Activated T-cell treated with anti-CD3 and anti-CD28 coated beads, Interleukin-2, amount 50 U/mL, for 24 hours (primary cell): ENCODE results near the gene GATD1.

ENCODE experiments used
- DNase-seq: peaks from one replicate; pipeline ENCODE4 v3.0.0-alpha.2; 2020
- H3K27ac Mint-ChIP-seq: 2 replicates; pipeline ENCODE4 v1.8.0; 2020; ENCODE audit warnings: mild to moderate bottlenecking, mixed read lengths
- H3K27me3 Mint-ChIP-seq: 2 replicates; pipeline ENCODE4 v1.8.0; 2020; ENCODE audit warnings: mixed read lengths
- H3K36me3 Mint-ChIP-seq: 2 replicates; pipeline ENCODE4 v1.8.0; 2020; ENCODE audit warnings: low read depth, mixed read lengths
- H3K4me1 Mint-ChIP-seq: 2 replicates; pipeline ENCODE4 v1.8.0; 2020; ENCODE audit warnings: low read depth, mixed read lengths
- H3K4me3 Mint-ChIP-seq: 2 replicates; pipeline ENCODE4 v1.8.0; 2020; ENCODE audit warnings: mild to moderate bottlenecking, moderate library complexity, mixed read lengths
- H3K9me3 Mint-ChIP-seq: 2 replicates; pipeline ENCODE4 v1.8.0; 2020; ENCODE audit warnings: mixed read lengths

Gene GATD1

GRCh38 chr11:782264-783174 is 5.2 kb upstream of the GATD1 start:
- H3K4me3 Mint-ChIP-seq: no peak overlapping the region
- no peaks in the 10 kb centered on the region for H3K27me3 Mint-ChIP-seq
- no peak overlapping the region for H3K27ac Mint-ChIP-seq
- H3K36me3 Mint-ChIP-seq: peaks cover 34% of the 10 kb centered on the region
- H3K9me3 Mint-ChIP-seq: no peaks in the 10 kb centered on the region
- peaks cover 14% of the 10 kb centered on the region for H3K4me1 Mint-ChIP-seq
- no peak for DNase-seq

- H3K4me3 Mint-ChIP-seq: peak overlapping the region; percentile 20
These were observed 2.8 kb upstream of the GATD1 start for GRCh38 chr11:779955-780532.

GRCh38 chr11:778976-779954 is 2.0 kb upstream of the GATD1 start:
- Mint-ChIP-seq H3K27ac (peak overlapping the region; percentile 33), H3K4me3 (peak overlapping the region; percentile 83), H3K4me1 (peaks cover 34% of the 10 kb centered on the region)

More at GRCh38 chr11:779955-780532, 2.8 kb upstream of the GATD1 start:
- DNase-seq: no peak
- H3K27ac Mint-ChIP-seq: no peak overlapping the region
- peaks cover 28% of the 10 kb centered on the region for H3K4me1 Mint-ChIP-seq
- H3K9me3 Mint-ChIP-seq: no peaks in the 10 kb centered on the region
- no peaks in the 10 kb centered on the region for H3K27me3 Mint-ChIP-seq
- peaks cover 45% of the 10 kb centered on the region for H3K36me3 Mint-ChIP-seq

GRCh38 chr11:776561-777287 is 563 bp downstream of the GATD1 start:
- Mint-ChIP-seq H3K4me3 (peak overlapping the region; percentile 91), H3K27ac (peak overlapping the region; percentile 91), H3K9me3 (no peaks in the 10 kb centered on the region), H3K36me3 (peaks cover 61% of the 10 kb centered on the region), H3K4me1 (peaks cover 34% of the 10 kb centered on the region), H3K27me3 (no peaks in the 10 kb centered on the region)
- no peak for DNase-seq

More at GRCh38 chr11:778976-779954, 2.0 kb upstream of the GATD1 start:
- no peak for DNase-seq
- H3K36me3 Mint-ChIP-seq: peaks cover 50% of the 10 kb centered on the region
- H3K27me3 Mint-ChIP-seq: no peaks in the 10 kb centered on the region
- H3K9me3 Mint-ChIP-seq: no peaks in the 10 kb centered on the region

GRCh38 chr11:776263-776560 is 1.1 kb downstream of the GATD1 start:
- Mint-ChIP-seq H3K4me1 (peaks cover 34% of the 10 kb centered on the region), H3K36me3 (peaks cover 63% of the 10 kb centered on the region), H3K27ac (peak overlapping the region; percentile 91), H3K27me3 (no peaks in the 10 kb centered on the region), H3K4me3 (peak overlapping the region; percentile 91), H3K9me3 (no peaks in the 10 kb centered on the region)
- no peak for DNase-seq

GRCh38 chr11:774873-775592 is 2.3 kb downstream of the GATD1 start:
- H3K4me3 Mint-ChIP-seq: peak overlapping the region; percentile 91
- no peak for DNase-seq
- H3K9me3 Mint-ChIP-seq: no peaks in the 10 kb centered on the region
- peaks cover 28% of the 10 kb centered on the region for H3K4me1 Mint-ChIP-seq
- no peaks in the 10 kb centered on the region for H3K27me3 Mint-ChIP-seq
- peak overlapping the region; percentile 71 for H3K27ac Mint-ChIP-seq
- H3K36me3 Mint-ChIP-seq: peaks cover 67% of the 10 kb centered on the region

- DNase-seq: no peak
- H3K4me1 Mint-ChIP-seq: peaks cover 21% of the 10 kb centered on the region
- H3K36me3 Mint-ChIP-seq: peaks cover 68% of the 10 kb centered on the region
- no peak overlapping the region for H3K4me3 Mint-ChIP-seq
- no peak overlapping the region for H3K27ac Mint-ChIP-seq
- no peaks in the 10 kb centered on the region for H3K27me3 Mint-ChIP-seq
- no peaks in the 10 kb centered on the region for H3K9me3 Mint-ChIP-seq
These were observed 3.5 kb downstream of the GATD1 start for GRCh38 chr11:773830-774229.

GRCh38 chr11:773425-773824 is 3.9 kb downstream of the GATD1 start:
- no peak for DNase-seq
- peaks cover 64% of the 10 kb centered on the region for H3K36me3 Mint-ChIP-seq
- H3K27me3 Mint-ChIP-seq: no peaks in the 10 kb centered on the region
- H3K4me3 Mint-ChIP-seq: no peak overlapping the region
- H3K9me3 Mint-ChIP-seq: no peaks in the 10 kb centered on the region
- no peak overlapping the region for H3K27ac Mint-ChIP-seq
- peaks cover 21% of the 10 kb centered on the region for H3K4me1 Mint-ChIP-seq

GRCh38 chr11:772429-773390 is 4.6 kb downstream of the GATD1 start:
- DNase-seq: no peak
- Mint-ChIP-seq H3K4me3 (no peak overlapping the region), H3K4me1 (peaks cover 21% of the 10 kb centered on the region), H3K9me3 (no peaks in the 10 kb centered on the region), H3K27me3 (no peaks in the 10 kb centered on the region), H3K36me3 (peaks cover 68% of the 10 kb centered on the region), H3K27ac (no peak overlapping the region)

- Mint-ChIP-seq H3K36me3 (peaks cover 78% of the 10 kb centered on the region), H3K4me3 (no peak overlapping the region), H3K27me3 (no peaks in the 10 kb centered on the region), H3K9me3 (no peaks in the 10 kb centered on the region), H3K4me1 (peaks cover 30% of the 10 kb centered on the region), H3K27ac (no peak overlapping the region)
- DNase-seq: no peak
These were observed 5.6 kb downstream of the GATD1 start for GRCh38 chr11:771617-772204.

- no peak for DNase-seq
- Mint-ChIP-seq H3K27ac (no peak overlapping the region), H3K4me1 (peaks cover 30% of the 10 kb centered on the region), H3K36me3 (peaks cover 81% of the 10 kb centered on the region), H3K4me3 (no peak overlapping the region), H3K27me3 (no peaks in the 10 kb centered on the region), H3K9me3 (no peaks in the 10 kb centered on the region)
These were observed 6.4 kb downstream of the GATD1 start for GRCh38 chr11:770642-771616.
